ENCODE data around the gene SLC6A5. TPM values are rescaled to one million over a fixed set of nuclear protein-coding genes. Genes with fewer than 3 reads are reported as not detected.

Gene SLC6A5
- total and polyA plus RNA-seq, 8 donors = not detected

GRCh38 chr11:20597154-20597679, 2.2 kb upstream of the SLC6A5 start:
- H3K9me3 ChIP-seq = no peaks in the 10 kb centered on the region
- no peak for ATAC-seq
- H3K4me1 ChIP-seq = no peaks in the 10 kb centered on the region
- H3K36me3 ChIP-seq = no peaks in the 10 kb centered on the region
- intact Hi-C loops (cut with DNase I) = no loop called here
- H3K4me3 ChIP-seq = no peak overlapping the region
- no peak for TF ChIP-seq CTCF (IDR thresholded peaks at IDR 0.05)
- no peak for DNase-seq
- H3K27ac ChIP-seq = no peak overlapping the region
- H3K27me3 ChIP-seq = peaks cover 75 to 97% of the 10 kb centered on the region in 2 donors

- ATAC-seq (no peak), DNase-seq (no peak)
- intact Hi-C loops (cut with DNase I) = no loop called here
- no peak overlapping the region for H3K4me3 ChIP-seq
- H3K27ac ChIP-seq = no peak overlapping the region
- H3K36me3 ChIP-seq = no peaks in the 10 kb centered on the region
- TF ChIP-seq CTCF (IDR thresholded peaks at IDR 0.05) = no peak
- no peaks in the 10 kb centered on the region for H3K4me1 ChIP-seq
- H3K9me3 ChIP-seq = no peaks in the 10 kb centered on the region
- H3K27me3 ChIP-seq = peaks cover 80 to 100% of the 10 kb centered on the region in 2 donors
Observed at GRCh38 chr11:20597680-20598484, 1.5 kb upstream of the SLC6A5 start.

- intact Hi-C loops (cut with DNase I) = no loop called here
- DNase-seq = no peak
- Histone ChIP-seq H3K4me3 (no peak overlapping the region), H3K27me3 (peaks cover 87 to 100% of the 10 kb centered on the region in 2 donors), H3K27ac (no peak overlapping the region), H3K9me3 (no peaks in the 10 kb centered on the region), H3K4me1 (no peaks in the 10 kb centered on the region), H3K36me3 (no peaks in the 10 kb centered on the region)
- ATAC-seq = no peak
- TF ChIP-seq CTCF (IDR thresholded peaks at IDR 0.05) = no peak
Observed at GRCh38 chr11:20598492-20598891, 916 bp upstream of the SLC6A5 start.

GRCh38 chr11:20600020-20600346, 575 bp downstream of the SLC6A5 start:
- intact Hi-C loops (cut with DNase I) = no loop called here
- H3K9me3 ChIP-seq = no peaks in the 10 kb centered on the region
- peaks cover 98 to 100% of the 10 kb centered on the region in 2 donors for H3K27me3 ChIP-seq

More at GRCh38 chr11:20600020-20600346, 575 bp downstream of the SLC6A5 start:
- no peak overlapping the region for H3K4me3 ChIP-seq
- DNase-seq (no peak), ATAC-seq (no peak)
- H3K36me3 ChIP-seq = no peaks in the 10 kb centered on the region
- H3K27ac ChIP-seq = no peak overlapping the region
- H3K4me1 ChIP-seq = no peaks in the 10 kb centered on the region
- no peak for TF ChIP-seq CTCF (IDR thresholded peaks at IDR 0.05)
